ENCODE results near the gene KCNG2.

Gene KCNG2

GRCh38 chr18:79947054-79947755 lies 149.5 kb downstream of the KCNG2 start:
- Histone ChIP-seq H3K27ac (no peak overlapping the region), H3K36me3 (peaks cover 60% of the 10 kb centered on the region), H3K9me3 (ENCODE audit: severe bottlenecking) (no peaks in the 10 kb centered on the region), H3K27me3 (ENCODE audit: insufficient read depth, low read depth, severe bottlenecking) (no peaks in the 10 kb centered on the region), H3K4me3 (ENCODE audit: low read depth, low read length) (no peak overlapping the region)
- peak; percentile 9 for DNase-seq
- TF ChIP-seq CTCF (IDR thresholded peaks at IDR 0.05; ENCODE audit: low read depth, low read length), result no peak

- peak; percentile 4 for DNase-seq
- H3K27me3 ChIP-seq (ENCODE audit: insufficient read depth, low read depth, severe bottlenecking), result no peaks in the 10 kb centered on the region
- TF ChIP-seq CTCF (IDR thresholded peaks at IDR 0.05; ENCODE audit: low read depth, low read length), result no peak
- H3K36me3 ChIP-seq, result peaks cover 54% of the 10 kb centered on the region
- no peak overlapping the region for H3K4me3 ChIP-seq (ENCODE audit: low read depth, low read length)
- H3K9me3 ChIP-seq (ENCODE audit: severe bottlenecking), result no peaks in the 10 kb centered on the region
- no peak overlapping the region for H3K27ac ChIP-seq
Measured at GRCh38 chr18:79947881-79948610, 150.3 kb downstream of the KCNG2 start.

GRCh38 chr18:79948719-79949411 lies 151.1 kb downstream of the KCNG2 start:
- DNase-seq, result peak; percentile 13
- TF ChIP-seq CTCF (IDR thresholded peaks at IDR 0.05; ENCODE audit: low read depth, low read length), result no peak
- H3K9me3 ChIP-seq (ENCODE audit: severe bottlenecking), result no peaks in the 10 kb centered on the region
- no peak overlapping the region for H3K4me3 ChIP-seq (ENCODE audit: low read depth, low read length)
- H3K27ac ChIP-seq, result no peak overlapping the region
- peaks cover 62% of the 10 kb centered on the region for H3K36me3 ChIP-seq
- H3K27me3 ChIP-seq (ENCODE audit: insufficient read depth, low read depth, severe bottlenecking), result no peaks in the 10 kb centered on the region

All from WERI-Rb-1 (cell line).